ENCODE measurements around the gene PNMA5.

GRCh38 chrX:152945021-152945979, 48.6 kb downstream of the PNMA5 start:
- TF ChIP-seq EZH2 (IDR thresholded peaks at IDR 0.05) (no peak), POLR2AphosphoS5 (IDR thresholded peaks at IDR 0.05; ENCODE audit: borderline replicate concordance, low read depth, low read length) (no peak), FOXP2 (optimal IDR thresholded peaks at IDR 0.05; ENCODE audit: control extremely low read depth, extremely low read length, insufficient read depth) (no peak)

All from SK-N-MC (cell line).